OCI-LY1 (cell line): Measurements from ENCODE around the gene TARS1.
"Not testable (repeated sequence)": the region's sequence is repeated elsewhere in the genome, so short reads cannot be mapped to it uniquely, and the experiment has no call there.

Source experiments
- H2AFZ ChIP-seq: fragments of 200-600 bp; sonication (generic), shearing (Covaris generic); 2 replicates; pipeline ENCODE4 v1.6.0; 2014; ENCODE audit warnings: antibody characterized with exemption, mild to moderate bottlenecking, low read length
- H3F3A ChIP-seq: fragments of 200-600 bp; sonication (generic), shearing (Covaris generic); 2 replicates; pipeline ENCODE4 v1.6.0; 2014; ENCODE audit warnings: mild to moderate bottlenecking, antibody characterized with exemption, low read length, moderate library complexity; ENCODE audit not compliant: insufficient read depth
- H3K27ac ChIP-seq: fragments of 200-600 bp; sonication (generic); 2 replicates; pipeline ENCODE4 v1.5.1; 2014; ENCODE audit warnings: low read length, mixed run types, mild to moderate bottlenecking, low read depth; ENCODE audit not compliant: poor library complexity, severe bottlenecking
- H3K27me3 ChIP-seq: fragments of 200-600 bp; sonication (generic); 2 replicates; pipeline ENCODE4 v1.6.0; 2014; ENCODE audit warnings: antibody characterized with exemption, mild to moderate bottlenecking, low read length, moderate library complexity; ENCODE audit not compliant: insufficient read depth
- H3K36me3 ChIP-seq: fragments of 200-600 bp; sonication (generic); 2 replicates; pipeline ENCODE4 v1.6.1; 2014; ENCODE audit warnings: mild to moderate bottlenecking, antibody characterized with exemption, low read length, moderate library complexity, mixed read lengths; ENCODE audit not compliant: insufficient read depth
- H3K4me1 ChIP-seq: fragments of 200-600 bp; sonication (generic); 2 replicates; pipeline ENCODE4 v1.5.1; 2014; ENCODE audit warnings: mild to moderate bottlenecking, low read length, moderate library complexity; ENCODE audit not compliant: insufficient read depth, severe bottlenecking
- H3K4me2 ChIP-seq: fragments of 200-600 bp; sonication (generic), shearing (Covaris generic); 2 replicates; pipeline ENCODE4 v1.6.1; 2014; ENCODE audit warnings: low read length
- H3K4me3 ChIP-seq: fragments of 200-600 bp; sonication (generic); 2 replicates; pipeline ENCODE4 v1.5.1; 2014; ENCODE audit warnings: low read length, low read depth, mild to moderate bottlenecking, mixed read lengths; ENCODE audit not compliant: poor library complexity, severe bottlenecking
- H3K79me2 ChIP-seq: fragments of 200-600 bp; shearing (Covaris generic); 2 replicates; pipeline ENCODE4 v1.6.1; 2016; ENCODE audit warnings: mixed run types, low read length, mixed read lengths; ENCODE audit not compliant: insufficient read depth
- H3K9ac ChIP-seq: fragments of 200-600 bp; sonication (generic), shearing (Covaris generic); 2 replicates; pipeline ENCODE4 v1.6.1; 2014; ENCODE audit warnings: mild to moderate bottlenecking, low read length, mixed read lengths
- H3K9me2 ChIP-seq: fragments of 200-600 bp; sonication (generic), shearing (Covaris generic); 2 replicates; pipeline ENCODE4 v1.6.1; 2014; ENCODE audit warnings: low read depth, mild to moderate bottlenecking, low read length, mixed read lengths
- H3K9me3 ChIP-seq: fragments of 200-600 bp; shearing (Covaris generic); 2 replicates; pipeline ENCODE4 v1.6.1; 2014; ENCODE audit warnings: low read length, mixed read lengths
- H4K20me1 ChIP-seq: fragments of 200-600 bp; sonication (generic), shearing (Covaris generic); 2 replicates; pipeline ENCODE4 v1.6.0; 2016; ENCODE audit warnings: mild to moderate bottlenecking, low read length; ENCODE audit not compliant: insufficient read depth
- CTCF ChIP-seq: fragments of 200-600 bp; sonication (generic), shearing (Covaris generic); IDR thresholded peaks from 2 replicates; pipeline ENCODE4 v1.5.1; 2017; ENCODE audit warnings: mild to moderate bottlenecking, antibody characterized with exemption, low read length, moderate library complexity, mixed read lengths
- EZH2 ChIP-seq: fragments of 200-600 bp; sonication (generic), shearing (Covaris generic); IDR thresholded peaks from 2 replicates; pipeline ENCODE4 v1.8.0; 2017; ENCODE audit warnings: borderline replicate concordance, mixed run types, mild to moderate bottlenecking, antibody characterized with exemption, low read length, moderate library complexity, mixed read lengths

The TARS1 gene

GRCh38 chr5:33435893-33436490 lies 4.8 kb upstream of the TARS1 start:
- H3K9me2 ChIP-seq, H3K27me3 ChIP-seq, H3K27ac ChIP-seq, H2AFZ ChIP-seq, H3F3A ChIP-seq, H4K20me1 ChIP-seq, H3K4me1 ChIP-seq, H3K9ac ChIP-seq, H3K4me2 ChIP-seq, H3K9me3 ChIP-seq, H3K36me3 ChIP-seq, H3K4me3 ChIP-seq, H3K79me2 ChIP-seq: not testable (repeated sequence)
- TF ChIP-seq CTCF: peak; percentile 71

GRCh38 chr5:33438996-33439395 lies 1.8 kb upstream of the TARS1 start:
- no peaks in the 10 kb centered on the region for H3K27me3 ChIP-seq
- H3K36me3 ChIP-seq: no peaks in the 10 kb centered on the region
- TF ChIP-seq CTCF (no peak), EZH2 (no peak)
- no peak overlapping the region for H3K9ac ChIP-seq
- H3K4me1 ChIP-seq: peaks cover 13% of the 10 kb centered on the region
- no peak overlapping the region for H3K4me2 ChIP-seq
- H3K4me3 ChIP-seq: no peak overlapping the region
- no peak overlapping the region for H3K27ac ChIP-seq
- H3K79me2 ChIP-seq: peaks cover 7% of the 10 kb centered on the region
- no peaks in the 10 kb centered on the region for H3F3A ChIP-seq
- no peaks in the 10 kb centered on the region for H3K9me2 ChIP-seq
- H3K9me3 ChIP-seq: no peaks in the 10 kb centered on the region
- H2AFZ ChIP-seq: no peak overlapping the region
- no peaks in the 10 kb centered on the region for H4K20me1 ChIP-seq

- H3K4me1 ChIP-seq: peaks cover 13% of the 10 kb centered on the region
- H3K4me2 ChIP-seq: peak overlapping the region; percentile 85
- no peak overlapping the region for H3K27ac ChIP-seq
- H3F3A ChIP-seq: no peaks in the 10 kb centered on the region
- H3K9ac ChIP-seq: peak overlapping the region; percentile 53
- H3K36me3 ChIP-seq: no peaks in the 10 kb centered on the region
- no peak for TF ChIP-seq CTCF
- no peak for TF ChIP-seq EZH2
- no peaks in the 10 kb centered on the region for H3K9me2 ChIP-seq
- peak overlapping the region; percentile 80 for H3K4me3 ChIP-seq
- no peak overlapping the region for H2AFZ ChIP-seq
- H4K20me1 ChIP-seq: no peaks in the 10 kb centered on the region
- H3K27me3 ChIP-seq: no peaks in the 10 kb centered on the region
- H3K9me3 ChIP-seq: no peaks in the 10 kb centered on the region
- H3K79me2 ChIP-seq: peaks cover 7% of the 10 kb centered on the region
These were observed 772 bp upstream of the TARS1 start for GRCh38 chr5:33439905-33440481.
